H9 (cell line): Measurements from ENCODE around the gene STMN1. TPM values are rescaled to one million over a fixed set of nuclear protein-coding genes. Genes with fewer than 3 reads are reported as not detected.

Experiments used
- DNase-seq: peaks from one replicate; pipeline ENCODE4 v3.0.0-alpha.2; 2017
- H2AFZ ChIP-seq: one replicate; pipeline ENCODE4 v1.6.1; 2013; ENCODE audit warnings: mild to moderate bottlenecking, low read length, control low read depth, moderate library complexity
- H2AK5ac ChIP-seq: 2 replicates; pipeline ENCODE4 v1.6.1; 2013; ENCODE audit warnings: low read length, control low read depth, mixed read lengths; ENCODE audit not compliant: insufficient read length
- H2BK120ac ChIP-seq: one replicate; pipeline ENCODE4 v1.6.1; 2013; ENCODE audit warnings: low read depth, mild to moderate bottlenecking, low read length, control low read depth, inconsistent platforms; ENCODE audit not compliant: poor library complexity, severe bottlenecking
- H2BK12ac ChIP-seq: 2 replicates; pipeline ENCODE4 v1.6.1; 2013; ENCODE audit warnings: low read length, control low read depth, mixed read lengths, low read depth; ENCODE audit not compliant: insufficient read length
- H2BK15ac ChIP-seq: 2 replicates; pipeline ENCODE4 v1.6.1; 2013; ENCODE audit warnings: low read depth, low read length, control low read depth
- H2BK20ac ChIP-seq: one replicate; pipeline ENCODE4 v1.6.1; 2013; ENCODE audit warnings: low read depth, mild to moderate bottlenecking, low read length, control low read depth, inconsistent platforms; ENCODE audit not compliant: poor library complexity, severe bottlenecking
- H2BK5ac ChIP-seq: 2 replicates; pipeline ENCODE4 v1.6.1; 2013; ENCODE audit warnings: low read length, control low read depth, mixed read lengths; ENCODE audit not compliant: insufficient read length
- H3K14ac ChIP-seq: 2 replicates; pipeline ENCODE4 v1.6.1; 2013; ENCODE audit warnings: low read length, control low read depth; ENCODE audit not compliant: insufficient read depth
- H3K18ac ChIP-seq: 2 replicates; pipeline ENCODE4 v1.6.1; 2013; ENCODE audit warnings: low read depth, mild to moderate bottlenecking, mixed read lengths, low read length, control low read depth; ENCODE audit not compliant: insufficient read length
- H3K23ac ChIP-seq: 2 replicates; pipeline ENCODE4 v1.6.1; 2013; ENCODE audit warnings: low read length, control low read depth, mixed read lengths, low read depth; ENCODE audit not compliant: insufficient read length
- H3K23me2 ChIP-seq: 2 replicates; pipeline ENCODE4 v1.6.1; 2013; ENCODE audit warnings: low read depth, mild to moderate bottlenecking, mixed read lengths, low read length, control low read depth; ENCODE audit not compliant: insufficient read length, poor library complexity, severe bottlenecking
- H3K27ac ChIP-seq: 2 replicates; pipeline ENCODE4 v1.5.1; 2013; ENCODE audit warnings: low read length, control low read depth, mixed read lengths, low read depth; ENCODE audit not compliant: insufficient read length
- H3K27me3 ChIP-seq: 2 replicates; pipeline ENCODE4 v1.6.1; 2013; ENCODE audit warnings: low read length, control low read depth, inconsistent platforms; ENCODE audit not compliant: insufficient read depth
- H3K4ac ChIP-seq: 2 replicates; pipeline ENCODE4 v1.6.1; 2013; ENCODE audit warnings: low read depth, mild to moderate bottlenecking, control low read depth, inconsistent platforms, low read length, moderate library complexity
- H3K4me1 ChIP-seq: 2 replicates; pipeline ENCODE4 v1.6.1; 2013; ENCODE audit warnings: low read length, control low read depth, inconsistent platforms; ENCODE audit not compliant: insufficient read depth
- H3K4me2 ChIP-seq: 2 replicates; pipeline ENCODE4 v1.6.1; 2013; ENCODE audit warnings: low read length, control low read depth, mixed read lengths; ENCODE audit not compliant: insufficient read length, insufficient read depth
- H3K56ac ChIP-seq: 2 replicates; pipeline ENCODE4 v1.6.1; 2013; ENCODE audit warnings: low read depth, mild to moderate bottlenecking, mixed read lengths, low read length, control low read depth; ENCODE audit not compliant: insufficient read length
- H3K79me1 ChIP-seq: 2 replicates; pipeline ENCODE4 v1.6.1; 2013; ENCODE audit warnings: low read depth, mild to moderate bottlenecking, moderate library complexity, low read length, control low read depth, inconsistent platforms; ENCODE audit not compliant: insufficient read depth, poor library complexity, severe bottlenecking
- H3K79me2 ChIP-seq: 2 replicates; pipeline ENCODE4 v1.6.1; 2013; ENCODE audit warnings: low read length, control low read depth, inconsistent platforms; ENCODE audit not compliant: insufficient read depth
- H3K9ac ChIP-seq: 2 replicates; pipeline ENCODE4 v1.6.1; 2013; ENCODE audit warnings: low read length, control low read depth, mixed read lengths; ENCODE audit not compliant: insufficient read length; ENCODE audit errors: extremely low read depth
- H3K9me3 ChIP-seq: one replicate; pipeline ENCODE4 v1.6.1; 2013; ENCODE audit warnings: low read depth, low read length, inconsistent platforms; ENCODE audit not compliant: control insufficient read depth
- H3T11ph ChIP-seq: one replicate; pipeline ENCODE4 v1.6.1; 2013; ENCODE audit warnings: mild to moderate bottlenecking, low read length, control low read depth, inconsistent platforms
- H4K20me1 ChIP-seq: one replicate; pipeline ENCODE4 v1.6.1; 2013; ENCODE audit not compliant: control insufficient read depth, insufficient read length, insufficient read depth
- H4K5ac ChIP-seq: 2 replicates; pipeline ENCODE4 v1.6.1; 2013; ENCODE audit warnings: low read depth, mild to moderate bottlenecking, mixed read lengths, low read length, control low read depth; ENCODE audit not compliant: insufficient read length
- H4K8ac ChIP-seq: replicated peaks from 2 replicates; pipeline ENCODE4 v1.6.1; 2013; ENCODE audit warnings: low read length, control low read depth, mixed read lengths, low read depth; ENCODE audit not compliant: insufficient read length
- H4K91ac ChIP-seq: 2 replicates; pipeline ENCODE4 v1.6.1; 2013; ENCODE audit warnings: low read depth, mild to moderate bottlenecking, moderate library complexity, mixed read lengths, low read length, control low read depth; ENCODE audit not compliant: insufficient read length
- H3K27ac Mint-ChIP-seq, 3 experiments: 2 replicates in 2 of 3; 3 replicates in 1 of 3; pipeline ENCODE4 v1.8.0; 2020 to 2021; ENCODE audit warnings: mixed read lengths in 3 of 3, mild to moderate bottlenecking in 1 of 3, moderate library complexity in 1 of 3
- H3K27me3 Mint-ChIP-seq: 2 replicates; pipeline ENCODE4 v1.8.0; 2021; ENCODE audit warnings: low read depth, mild to moderate bottlenecking, moderate library complexity, mixed read lengths
- H3K36me3 Mint-ChIP-seq, 3 experiments: 2 replicates in 2 of 3; 3 replicates in 1 of 3; pipeline ENCODE4 v1.8.0; 2020 to 2021; ENCODE audit warnings: low read depth in 3 of 3, mixed read lengths in 3 of 3; ENCODE audit not compliant: insufficient read depth in 1 of 3
- H3K4me1 Mint-ChIP-seq, 2 experiments: 2 replicates each; pipeline ENCODE4 v1.8.0; 2020; ENCODE audit warnings: mixed read lengths in 2 of 2
- H3K4me3 Mint-ChIP-seq, 2 experiments: 2 replicates in 1 of 2; 3 replicates in 1 of 2; pipeline ENCODE4 v1.8.0; 2020 to 2021; ENCODE audit warnings: mild to moderate bottlenecking in 2 of 2, mixed read lengths in 2 of 2, moderate library complexity in 1 of 2
- H3K9me3 Mint-ChIP-seq, 2 experiments: 2 replicates in 1 of 2; 3 replicates in 1 of 2; pipeline ENCODE4 v1.8.0; 2020; ENCODE audit warnings: mild to moderate bottlenecking in 2 of 2, mixed read lengths in 2 of 2, moderate library complexity in 1 of 2
- CTCF ChIP-seq: fragments of 200-600 bp; sonication (generic); conservative IDR thresholded peaks from 3 replicates; pipeline ENCODE4 v1.8.0; 2021; ENCODE audit warnings: antibody characterized with exemption, mild to moderate bottlenecking
- WGBS: extraction: QIAGEN DNeasy Blood & Tissue Kit; methylation state at CpG from one replicate; pipeline ENCODE4 v1.1.7; 2013; ENCODE audit warnings: missing lambda C conversion rate, low lambda C conversion rate, mixed read lengths; ENCODE audit not compliant: insufficient read length; ENCODE audit errors: extremely low coverage; 5-methylcytosine and 5-hydroxymethylcytosine counted together
- total RNA-seq: library from RNA; stranded (reverse); gene quantifications from 2 replicates; pipeline ENCODE4 v1.2.1, GENCODE V29; 2021

The STMN1 gene
- total RNA-seq, 1 experiment from 2014 or later, result 500 TPM

GRCh38 chr1:25954282-25954938, 48.2 kb upstream of the STMN1 start:
- no peak overlapping the region for H2BK15ac ChIP-seq
- no peak overlapping the region for H2BK20ac ChIP-seq
- no peak overlapping the region for H4K5ac ChIP-seq
- H3K4ac ChIP-seq, result no peak overlapping the region
- peak overlapping the region; percentile 4 for H3K4me2 ChIP-seq
- no peak overlapping the region for H2AFZ ChIP-seq
- H3K79me1 ChIP-seq, result no peaks in the 10 kb centered on the region
- no peaks in the 10 kb centered on the region for H3K9me3 ChIP-seq
- H3K23ac ChIP-seq, result no peak overlapping the region
- H3K4me3 Mint-ChIP-seq, result no peak overlapping the region
- H3K27ac Mint-ChIP-seq, result no peak overlapping the region
- H4K91ac ChIP-seq, result no peak overlapping the region
- no peak overlapping the region; the same call in 1 of the 2 replicates for H3K14ac ChIP-seq
- H3K79me2 ChIP-seq, result no peaks in the 10 kb centered on the region
- no peaks in the 10 kb centered on the region for H4K20me1 ChIP-seq
- H3K23me2 ChIP-seq, result no peaks in the 10 kb centered on the region
- no peaks in the 10 kb centered on the region; the same call in 1 of the 2 replicates for H3K4me1 ChIP-seq
- H3K27me3 ChIP-seq, result no peaks in the 10 kb centered on the region
- H2BK120ac ChIP-seq, result no peak overlapping the region
- no peak overlapping the region for H2BK12ac ChIP-seq
- H3K27ac ChIP-seq, result no peak overlapping the region
- H3K18ac ChIP-seq, result no peak overlapping the region
- H3T11ph ChIP-seq, result no peak overlapping the region
- 0 out of 5 replicates have a peak, but pooled peaks cover 0 to 2% of the 10 kb centered on the region in 2 experiments for H3K9me3 Mint-ChIP-seq
- H4K8ac ChIP-seq, result no peak overlapping the region
- peaks cover 8 to 12% of the 10 kb centered on the region in 2 experiments for H3K4me1 Mint-ChIP-seq
- H2AK5ac ChIP-seq, result no peak overlapping the region
- H2BK5ac ChIP-seq, result no peak overlapping the region
- H3K56ac ChIP-seq, result no peak overlapping the region
- no peak for DNase-seq
- no CpG with 5 or more reads among the region's 10 CpGs for WGBS
- no peak for TF ChIP-seq CTCF
- no peak overlapping the region for H3K9ac ChIP-seq
- no peaks in the 10 kb centered on the region; the same call in 1 of the 2 replicates for H3K27me3 Mint-ChIP-seq
- peaks cover 8 to 17% (median 13%) of the 10 kb centered on the region in 3 experiments for H3K36me3 Mint-ChIP-seq
